Glomerular endothelial cell (primary cell): ENCODE measurements around the gene HLA-DMB. TPM values are rescaled to one million over a fixed set of nuclear protein-coding genes. Genes with fewer than 3 reads are reported as not detected.

Source experiments
- DNase-seq: peaks from one replicate; pipeline ENCODE4 v3.0.0-alpha.2; 2011; ENCODE audit warnings: low read depth, low spot score; ENCODE audit errors: extremely low read depth
- total RNA-seq: library from RNA; depleted of rRNA; stranded (reverse); fragments of >200 nt; gene quantifications from 2 replicates; pipeline ENCODE4 v1.2.3, GENCODE V29; 2015

The HLA-DMB gene
- total RNA-seq, result 0.48 and 1.8 TPM in 2 replicates

GRCh38 chr6:32940656-32941213 is at the start of gene HLA-DMB:
TSS of gene HLA-DMB (minus strand) at chr6:32941028. CDS start at chr6:32940807, 221 bp downstream.
- peak; percentile 37 for DNase-seq

GRCh38 chr6:32989368-32989767 is 48.5 kb upstream of the HLA-DMB start:
- DNase-seq, result no peak

GRCh38 chr6:32984622-32985389 is 44.0 kb upstream of the HLA-DMB start:
- no peak for DNase-seq

- DNase-seq, result no peak
Observed at GRCh38 chr6:32983964-32984621, 43.3 kb upstream of the HLA-DMB start.

- no peak for DNase-seq
Observed at GRCh38 chr6:32983493-32983848, 42.6 kb upstream of the HLA-DMB start.

GRCh38 chr6:32982702-32983492 is 42.1 kb upstream of the HLA-DMB start:
- no peak for DNase-seq

- no peak for DNase-seq
Observed at GRCh38 chr6:32982084-32982701, 41.4 kb upstream of the HLA-DMB start.

GRCh38 chr6:32980488-32981038 is 39.7 kb upstream of the HLA-DMB start:
- DNase-seq, result no peak

GRCh38 chr6:32979720-32980487 is 39.1 kb upstream of the HLA-DMB start:
- no peak for DNase-seq

GRCh38 chr6:32977953-32978324 is 37.1 kb upstream of the HLA-DMB start:
- no peak for DNase-seq

- DNase-seq, result no peak
Observed at GRCh38 chr6:32977272-32977952, 36.6 kb upstream of the HLA-DMB start.

- no peak for DNase-seq
Observed at GRCh38 chr6:32976334-32977069, 35.7 kb upstream of the HLA-DMB start.

- DNase-seq, result no peak
Observed at GRCh38 chr6:32975886-32976285, 35.1 kb upstream of the HLA-DMB start.

GRCh38 chr6:32974541-32975308 is 33.9 kb upstream of the HLA-DMB start:
- no peak for DNase-seq

- DNase-seq, result no peak
Observed at GRCh38 chr6:32974016-32974333, 33.1 kb upstream of the HLA-DMB start.

GRCh38 chr6:32973144-32974015 is 32.6 kb upstream of the HLA-DMB start:
- DNase-seq, result no peak
